GM12878 (cell line): ENCODE results near the gene ZNF768. TPM values are rescaled to one million over a fixed set of nuclear protein-coding genes. Genes with fewer than 3 reads are reported as not detected.

ENCODE experiments used
- ATAC-seq: fragments of 200-7000 bp; cut with Tn5 transposase; 3 replicates; pipeline ENCODE4 v1.9.1; 2020; ENCODE audit warnings: mild to moderate bottlenecking, moderate library complexity
- BruUV-seq: library from RNA; stranded (reverse); fragments of 400-500 nt; replicated peaks from 2 replicates; lab custom pipeline; 2021; lab: Mats Ljungman, UMichigan
- CTCF ChIA-PET: fragments of 300-600 bp; sonication (Branson Sonifier 250); formaldehyde crosslinking; extraction: SDS; loops from one replicate; lab custom pipeline; 2021; ENCODE audit warnings: inconsistent platforms; lab: Yijun Ruan, JAX
- POLR2A ChIA-PET: fragments of 350-600 bp; formaldehyde crosslinking; extraction: SDS; loops from one replicate; lab custom pipeline; 2021; ENCODE audit warnings: inconsistent platforms; lab: Charles Lee
- RAD21 ChIA-PET: fragments of 300-600 bp; sonication (Branson Sonifier 250); formaldehyde crosslinking; loops from one replicate; lab custom pipeline; 2023; ENCODE audit warnings: antibody characterized with exemption; ENCODE audit not compliant: unreplicated experiment; lab: Charles Lee
- SMC1A ChIA-PET: fragments of 300-600 bp; sonication (Branson Sonifier 250); formaldehyde crosslinking; loops from one replicate; lab custom pipeline; 2023; ENCODE audit not compliant: unreplicated experiment, uncharacterized antibody; lab: Charles Lee
- DNase-seq: peaks from one replicate; pipeline ENCODE4 v3.0.0-alpha.2; 2011; ENCODE audit warnings: low read depth, low spot score
- FAIRE-seq: peaks from 3 replicates; lab custom pipeline; 2011; peaks lifted over from hg19 to GRCh38; lab: Jason Lieb, UNC
- H2AFZ ChIP-seq: 2 replicates; pipeline ENCODE4 v1.6.0; 2011; ENCODE audit warnings: low read depth, low read length, control low read depth; ENCODE audit not compliant: control insufficient read depth
- H3K27ac ChIP-seq: 2 replicates; pipeline ENCODE4 v1.5.1; 2011; ENCODE audit warnings: control low read depth; ENCODE audit not compliant: control insufficient read depth, insufficient read depth
- H3K27me3 ChIP-seq, 2 experiments: replicated peaks in 1 of 2; 2 replicates each; pipeline versions ENCODE4 v1.6.0 to v1.6.1; 2011; ENCODE audit warnings: low read length in 1 of 2; ENCODE audit not compliant: control insufficient read depth in 2 of 2, insufficient read depth in 2 of 2
- H3K36me3 ChIP-seq, 2 experiments: 2 replicates each; pipeline ENCODE4 v1.5.1; 2011; ENCODE audit warnings: low read length in 1 of 2; ENCODE audit not compliant: control insufficient read depth in 2 of 2, insufficient read depth in 2 of 2
- H3K4me1 ChIP-seq: 2 replicates; pipeline ENCODE4 v1.6.1; 2011; ENCODE audit warnings: mild to moderate bottlenecking, low read length, moderate library complexity, mixed read lengths; ENCODE audit not compliant: control insufficient read depth, insufficient read depth
- H3K4me2 ChIP-seq: 2 replicates; pipeline ENCODE4 v1.6.0; 2011; ENCODE audit warnings: control low read depth; ENCODE audit not compliant: control insufficient read depth, insufficient read depth
- H3K4me3 ChIP-seq: fragments of 200-600 bp; sonication (generic); 2 replicates; pipeline ENCODE4 v1.5.1; 2016
- H3K79me2 ChIP-seq: 2 replicates; pipeline ENCODE4 v1.6.0; 2011; ENCODE audit warnings: low read length; ENCODE audit not compliant: control insufficient read depth, insufficient read depth
- H3K9ac ChIP-seq: 2 replicates; pipeline ENCODE4 v1.8.0; 2011; ENCODE audit warnings: low read length, control low read depth, mixed read lengths; ENCODE audit not compliant: control insufficient read depth, insufficient read depth
- H3K9me3 ChIP-seq: replicated peaks from 3 replicates; pipeline ENCODE4 v1.5.1; 2011; ENCODE audit warnings: mild to moderate bottlenecking, low read length; ENCODE audit not compliant: control insufficient read depth, insufficient read depth
- H4K20me1 ChIP-seq: 2 replicates; pipeline ENCODE4 v1.6.0; 2011; ENCODE audit not compliant: control insufficient read depth, insufficient read depth
- ASH2L ChIP-seq: fragments of 300-600, 200-600 bp; sonication (generic); IDR thresholded peaks from 2 replicates; pipeline ENCODE4 v1.6.1; 2017; ENCODE audit warnings: low read depth, mild to moderate bottlenecking, borderline replicate concordance
- CREB1 ChIP-seq: IDR thresholded peaks from 2 replicates; pipeline ENCODE4 v1.6.1; 2012; ENCODE audit warnings: low read depth, mild to moderate bottlenecking, inconsistent platforms
- FOXM1 ChIP-seq: IDR thresholded peaks from 2 replicates; pipeline ENCODE4 v1.6.1; 2012; ENCODE audit warnings: low read depth, mild to moderate bottlenecking, inconsistent platforms, low read length, moderate library complexity
- NBN ChIP-seq: fragments of 450-650 bp; IDR thresholded peaks from 2 replicates; pipeline ENCODE4 v1.6.1; 2016
- RAD51 ChIP-seq: fragments of 450-650 bp; IDR thresholded peaks from 2 replicates; pipeline ENCODE4 v1.6.1; 2016; ENCODE audit warnings: moderate library complexity, mild to moderate bottlenecking, inconsistent platforms
- SRF ChIP-seq, 2 experiments: IDR thresholded peaks; 2 replicates each; pipeline ENCODE4 v1.6.1; 2011; ENCODE audit warnings: low read depth in 2 of 2, low read length in 2 of 2, mild to moderate bottlenecking in 1 of 2, moderate library complexity in 1 of 2
- WGBS: methylation state at CpG from one replicate; pipeline ENCODE4 v1.1.6; 2016; ENCODE audit warnings: low lambda C conversion rate; ENCODE audit not compliant: insufficient replicate concordance, insufficient coverage; ENCODE audit errors: missing lambda C conversion rate; 5-methylcytosine and 5-hydroxymethylcytosine counted together
- in situ Hi-C: fragments of 300-500 bp; cut with MboI; formaldehyde crosslinking; loops from 9 replicates; pipeline ENCODE4 v1.14.3; 2018; ENCODE audit warnings: mixed read lengths
- intact Hi-C: fragments of 100-400 bp; cut with micrococcal nuclease; formaldehyde crosslinking; loops from one replicate; pipeline ENCODE4 v1.14.2; 2022; ENCODE audit not compliant: unreplicated experiment
- polyA plus RNA-seq, 11 experiments: library from polyadenylated mRNA; depleted of rRNA in 4 of 11; unstranded in 6 of 11; stranded (reverse) in 5 of 11; fragments of >200 nt; fragmentation: Nextera tagmentation in 4 of 11; fragmentation: Illumina TruSeq in 1 of 11; extraction: Ambion mirVana in 4 of 11; extraction: Trizol in 1 of 11; gene quantifications; 1 replicate in 1 of 11; 2 replicates in 10 of 11; pipeline versions ENCODE4 v1.2.1 to v1.2.3, GENCODE V29; 2011 to 2016; ENCODE audit warnings: inconsistent platforms in 2 of 11, missing spikeins in 2 of 11, low read depth in 1 of 11
- total RNA-seq, 4 experiments: library from RNA; depleted of rRNA in 3 of 4; stranded (reverse); fragments of >200 nt in 3 of 4; fragmentation: Illumina TruSeq in 1 of 4; extraction: Trizol in 1 of 4; gene quantifications; 2 replicates each; pipeline versions ENCODE4 v1.2.1 to v1.2.3, GENCODE V29; 2013 to 2021
- TF ChIP-seq, protein P1 (sequence below): IDR thresholded peaks from 2 replicates; pipeline ENCODE4 v1.6.1; 2011; ENCODE audit warnings: borderline replicate concordance, low read depth, mild to moderate bottlenecking, moderate library complexity, low read length; ENCODE audit not compliant: insufficient read depth, poor library complexity, severe bottlenecking

ZNF768 gene
- total and polyA plus RNA-seq, 10 of the 15 experiments (the other 5 are each of a cell fraction or from before 2014, with no cell fraction given), result 0.05 to 23.1 (median 9.1) TPM

GRCh38 chr16:30488764-30489605 is 37.4 kb downstream of the ZNF768 start:
- Histone ChIP-seq H4K20me1 (no peaks in the 10 kb centered on the region), H3K4me3 (no peak overlapping the region), H2AFZ (no peak overlapping the region)
- SMC1A ChIA-PET, result interaction anchor here (1.3 to 1.8 kb wide), 4 partner anchors 12 to 40 kb away, joined by 3 to 7 read pairs (median 4); partner anchors contain the start of gene ITGAL
- ATAC-seq (no peak), DNase-seq (no peak)
- TF ChIP-seq FOXM1, result no peak
- TF ChIP-seq NBN, result no peak
- TF ChIP-seq, protein P1, sequence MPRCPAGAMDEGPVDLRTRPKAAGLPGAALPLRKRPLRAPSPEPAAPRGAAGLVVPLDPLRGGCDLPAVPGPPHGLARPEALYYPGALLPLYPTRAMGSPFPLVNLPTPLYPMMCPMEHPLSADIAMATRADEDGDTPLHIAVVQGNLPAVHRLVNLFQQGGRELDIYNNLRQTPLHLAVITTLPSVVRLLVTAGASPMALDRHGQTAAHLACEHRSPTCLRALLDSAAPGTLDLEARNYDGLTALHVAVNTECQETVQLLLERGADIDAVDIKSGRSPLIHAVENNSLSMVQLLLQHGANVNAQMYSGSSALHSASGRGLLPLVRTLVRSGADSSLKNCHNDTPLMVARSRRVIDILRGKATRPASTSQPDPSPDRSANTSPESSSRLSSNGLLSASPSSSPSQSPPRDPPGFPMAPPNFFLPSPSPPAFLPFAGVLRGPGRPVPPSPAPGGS, result no peak
- TF ChIP-seq CREB1, result no peak
- 0 out of 4 replicates have a peak, but pooled peaks of 1 of the 2 experiments have one; percentile 12 for TF ChIP-seq SRF (IDR thresholded peaks at IDR 0.05; ENCODE audit: low read depth in 2 of 2, low read length in 2 of 2)
- TF ChIP-seq RAD51, result no peak
- no peak for TF ChIP-seq ASH2L
- TF ChIP-seq, all 136 proteins: peak for 1
- Histone ChIP-seq H3K79me2 (no peaks in the 10 kb centered on the region), H3K4me1 (peaks cover 4% of the 10 kb centered on the region), H3K9ac (no peak overlapping the region), H3K4me2 (no peak overlapping the region), H3K27ac (no peak overlapping the region), H3K27me3 (no peaks in the 10 kb centered on the region), H3K9me3 (no peaks in the 10 kb centered on the region), H3K36me3 (peaks cover 17 to 20% of the 10 kb centered on the region in 2 experiments)
- BruUV-seq, result no TSS peak
- FAIRE-seq, result no peak
- ChIA-PET RAD21 (interaction anchor here (1.5 to 1.8 kb wide), 2 partner anchors 59 to 109 kb away, joined by 4 to 5 read pairs; partner anchors contain the start of gene DCTPP1), CTCF (interaction anchor here (1.0 to 1.9 kb wide), 5 partner anchors 8 to 140 kb away, joined by 3 to 6 read pairs (median 3); partner anchors contain the start of gene DCTPP1), POLR2A (interaction anchor here (1.1 to 2.0 kb wide), 3 partner anchors 10 to 57 kb away, joined by 3 to 6 read pairs (median 4); no protein-coding TSS in a partner anchor)
- in situ Hi-C loops, result no loop called here
- WGBS, result 92% methylated on average over 11 of the region's 11 CpGs
- intact Hi-C loops, result no loop called here
